ENCODE results near the gene DHDDS. TPM values are rescaled to one million over a fixed set of nuclear protein-coding genes. Genes with fewer than 3 reads are reported as not detected.

Gene DHDDS
- total RNA-seq, 2 donors from 2014 or later, result 21.3 to 52.4 TPM

DNA sequence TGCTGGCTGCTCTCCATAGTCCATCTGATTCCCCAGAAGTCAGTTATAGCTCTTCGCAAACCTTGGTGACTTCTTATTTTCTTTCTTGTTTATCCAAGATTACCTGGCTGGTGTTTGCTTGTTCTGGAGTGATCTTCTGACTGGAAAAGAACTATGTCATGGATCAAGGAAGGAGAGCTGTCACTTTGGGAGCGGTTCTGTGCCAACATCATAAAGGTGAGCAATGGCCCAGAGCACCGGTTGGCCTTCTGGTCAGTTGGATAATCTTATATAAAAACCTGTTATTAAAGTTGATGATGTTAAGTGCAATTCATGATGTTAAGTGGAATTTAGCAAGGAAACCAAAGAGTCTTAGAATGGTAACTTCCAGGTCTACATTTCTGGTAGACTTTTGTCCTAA, 672 bp downstream of the DHDDS start:
- no peak for DNase-seq
- ATAC-seq, result no peak
- WGBS, 2 donors, result 25 to 27% methylated on average over 3 of the region's 3 CpGs
- peaks cover 0 to 2% of the 10 kb centered on the region in 2 donors for H3K36me3 ChIP-seq (replicated peaks in 1 of 2; ENCODE audit: insufficient read depth in 1 of 2, low read depth in 2 of 2)
- no peaks in the 10 kb centered on the region for H3K27me3 ChIP-seq
- H3K9me3 ChIP-seq, result no peaks in the 10 kb centered on the region
- no peak for TF ChIP-seq POLR2A (IDR thresholded peaks at IDR 0.05)
- TF ChIP-seq, protein P1, sequence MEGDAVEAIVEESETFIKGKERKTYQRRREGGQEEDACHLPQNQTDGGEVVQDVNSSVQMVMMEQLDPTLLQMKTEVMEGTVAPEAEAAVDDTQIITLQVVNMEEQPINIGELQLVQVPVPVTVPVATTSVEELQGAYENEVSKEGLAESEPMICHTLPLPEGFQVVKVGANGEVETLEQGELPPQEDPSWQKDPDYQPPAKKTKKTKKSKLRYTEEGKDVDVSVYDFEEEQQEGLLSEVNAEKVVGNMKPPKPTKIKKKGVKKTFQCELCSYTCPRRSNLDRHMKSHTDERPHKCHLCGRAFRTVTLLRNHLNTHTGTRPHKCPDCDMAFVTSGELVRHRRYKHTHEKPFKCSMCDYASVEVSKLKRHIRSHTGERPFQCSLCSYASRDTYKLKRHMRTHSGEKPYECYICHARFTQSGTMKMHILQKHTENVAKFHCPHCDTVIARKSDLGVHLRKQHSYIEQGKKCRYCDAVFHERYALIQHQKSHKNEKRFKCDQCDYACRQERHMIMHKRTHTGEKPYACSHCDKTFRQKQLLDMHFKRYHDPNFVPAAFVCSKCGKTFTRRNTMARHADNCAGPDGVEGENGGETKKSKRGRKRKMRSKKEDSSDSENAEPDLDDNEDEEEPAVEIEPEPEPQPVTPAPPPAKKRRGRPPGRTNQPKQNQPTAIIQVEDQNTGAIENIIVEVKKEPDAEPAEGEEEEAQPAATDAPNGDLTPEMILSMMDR (IDR thresholded peaks at IDR 0.05), result no peak
- peak overlapping the region; percentile 17 to 82 (median 53) for H3K27ac ChIP-seq
- intact Hi-C loops (cut with DNase I), result no loop called here
- H3K4me1 ChIP-seq, result peaks cover 31% of the 10 kb centered on the region
- peak overlapping the region; percentile 25 to 35 for H3K4me3 ChIP-seq

GRCh38 chr1:26434161-26434752, 2.1 kb downstream of the DHDDS start:
- intact Hi-C loops (cut with DNase I), result no loop called here
- Histone ChIP-seq H3K27me3 (no peaks in the 10 kb centered on the region), H3K9me3 (no peaks in the 10 kb centered on the region), H3K36me3 (replicated peaks in 1 of 2; ENCODE audit: insufficient read depth in 1 of 2, low read depth in 2 of 2) (peaks cover 0 to 11% of the 10 kb centered on the region in 2 donors), H3K4me1 (peaks cover 31% of the 10 kb centered on the region), H3K27ac (no peak overlapping the region), H3K4me3 (no peak overlapping the region)
- DNase-seq, result no peak
- no peak for ATAC-seq
- TF ChIP-seq, protein P1 (IDR thresholded peaks at IDR 0.05), result no peak
- TF ChIP-seq POLR2A (IDR thresholded peaks at IDR 0.05), result no peak

DNA sequence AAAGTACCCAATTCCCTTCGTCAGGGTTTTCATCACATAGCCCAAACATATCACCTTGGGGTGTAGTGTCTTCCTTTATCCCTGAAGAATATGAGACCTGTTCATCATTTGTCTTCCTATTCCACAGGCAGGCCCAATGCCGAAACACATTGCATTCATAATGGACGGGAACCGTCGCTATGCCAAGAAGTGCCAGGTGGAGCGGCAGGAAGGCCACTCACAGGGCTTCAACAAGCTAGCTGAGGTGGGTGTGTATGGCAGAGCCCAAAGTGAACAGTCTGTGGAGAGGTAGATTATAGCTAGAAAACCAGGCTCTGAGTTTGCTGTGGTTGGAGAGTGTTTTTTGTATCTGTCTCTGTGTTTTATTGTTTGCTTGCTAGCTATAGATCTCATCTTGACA, 5.9 kb downstream of the DHDDS start:
- WGBS, 2 donors, result 93 to 98% methylated on average over 6 of the region's 6 CpGs
- Histone ChIP-seq H3K9me3 (no peaks in the 10 kb centered on the region), H3K4me3 (no peak overlapping the region), H3K4me1 (peaks cover 20% of the 10 kb centered on the region), H3K27ac (no peak overlapping the region), H3K27me3 (no peaks in the 10 kb centered on the region), H3K36me3 (replicated peaks in 1 of 2; ENCODE audit: insufficient read depth in 1 of 2, low read depth in 2 of 2) (peaks cover 0 to 20% of the 10 kb centered on the region in 2 donors)
- DNase-seq (no peak), ATAC-seq (no peak)
- intact Hi-C loops (cut with DNase I), result no loop called here
- TF ChIP-seq, protein P1 (IDR thresholded peaks at IDR 0.05), result no peak
- TF ChIP-seq POLR2A (IDR thresholded peaks at IDR 0.05), result no peak

DNA sequence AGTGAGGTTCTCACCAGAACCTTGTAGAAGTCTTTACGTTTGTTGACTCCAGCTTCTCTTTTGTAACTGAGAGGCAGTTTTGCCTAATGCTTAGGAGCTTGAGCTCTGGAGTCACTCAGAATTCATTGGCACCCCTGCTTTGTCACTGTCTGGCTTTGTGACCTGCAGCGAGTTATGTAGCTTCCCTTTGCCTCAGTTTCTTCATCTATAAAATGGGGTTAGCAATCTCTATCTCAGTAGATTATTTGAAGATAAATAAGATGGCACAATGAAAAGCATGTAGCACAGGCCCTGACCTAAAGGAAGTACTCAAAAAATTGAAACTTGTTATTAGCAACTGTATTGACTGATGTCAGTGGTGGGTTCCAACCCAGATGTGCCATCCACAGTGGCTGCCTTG, 8.1 kb downstream of the DHDDS start:
- Histone ChIP-seq H3K36me3 (replicated peaks in 1 of 2; ENCODE audit: insufficient read depth in 1 of 2, low read depth in 2 of 2) (peaks cover 0 to 28% of the 10 kb centered on the region in 2 donors), H3K4me3 (no peak overlapping the region), H3K27ac (no peak overlapping the region), H3K27me3 (no peaks in the 10 kb centered on the region), H3K9me3 (no peaks in the 10 kb centered on the region), H3K4me1 (no peaks in the 10 kb centered on the region)
- no peak for ATAC-seq
- TF ChIP-seq, protein P1 (IDR thresholded peaks at IDR 0.05), result no peak
- TF ChIP-seq POLR2A (IDR thresholded peaks at IDR 0.05), result no peak
- intact Hi-C loops (cut with DNase I), result no loop called here
- DNase-seq, result no peak
- WGBS, 2 donors, result 90 to 98% methylated on average over 2 of the region's 2 CpGs

DNA sequence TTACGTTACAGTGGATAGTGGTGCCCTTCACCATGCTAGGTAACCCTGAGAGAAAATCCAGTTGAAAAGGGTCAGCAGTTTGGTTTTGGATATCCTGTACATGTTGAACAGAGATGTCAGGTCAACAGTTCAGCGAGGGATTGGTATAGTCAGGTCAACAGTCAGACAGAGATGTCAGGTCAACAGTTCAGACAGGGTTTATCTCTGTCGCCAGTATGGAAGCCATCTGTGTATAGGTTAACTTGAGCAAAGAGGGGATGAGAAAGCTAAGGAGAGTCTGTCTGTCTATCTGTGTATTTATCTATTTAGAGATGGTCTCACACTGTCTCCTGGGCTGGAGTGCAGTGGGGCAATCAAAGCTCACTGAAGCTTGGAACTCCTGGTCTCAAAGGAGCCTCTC, 17.7 kb downstream of the DHDDS start:
- Histone ChIP-seq H3K4me3 (no peak overlapping the region), H3K4me1 (no peaks in the 10 kb centered on the region), H3K27me3 (no peaks in the 10 kb centered on the region), H3K36me3 (replicated peaks in 1 of 2; ENCODE audit: insufficient read depth in 1 of 2, low read depth in 2 of 2) (peaks cover 0 to 23% of the 10 kb centered on the region in 2 donors), H3K27ac (no peak overlapping the region), H3K9me3 (no peaks in the 10 kb centered on the region)
- ATAC-seq (no peak), DNase-seq (no peak)
- WGBS, 2 donors, result 90 to 91% methylated on average over 3 of the region's 3 CpGs
- TF ChIP-seq, protein P1 (IDR thresholded peaks at IDR 0.05), result no peak
- no peak for TF ChIP-seq POLR2A (IDR thresholded peaks at IDR 0.05)
- intact Hi-C loops (cut with DNase I), result no loop called here
